GM19035 (cell line): ENCODE data around the gene CUEDC1.
"Not testable (repeated sequence)": the region's sequence is repeated elsewhere in the genome, so short reads cannot be mapped to it uniquely, and the experiment has no call there.

ENCODE experiments used
- ATAC-seq: cut with Tn5 transposase; IDR thresholded peaks from one replicate; pipeline ENCODE4 v1.9.1; 2021; ENCODE audit not compliant: unreplicated experiment

The CUEDC1 gene

DNA sequence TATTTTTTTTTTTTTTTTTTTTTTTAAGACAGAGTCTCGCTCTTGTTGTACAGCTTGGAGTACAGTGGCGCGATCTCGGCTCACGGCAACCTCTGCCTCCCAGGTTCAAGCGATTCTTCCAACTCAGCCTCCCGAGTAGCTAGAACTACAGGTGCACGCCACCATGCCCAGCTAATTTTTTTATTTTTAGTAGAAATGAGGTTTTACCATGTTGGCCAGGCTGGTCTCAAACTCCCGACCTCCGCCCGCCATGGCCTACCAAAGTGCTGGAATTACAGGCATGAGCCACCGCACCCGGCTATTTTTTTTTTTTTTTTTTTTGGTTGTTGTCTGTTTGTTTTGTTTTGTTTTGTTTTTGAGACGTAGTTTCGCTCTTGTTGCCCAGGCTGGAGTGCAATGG, 3.2 kb upstream of the CUEDC1 start:
- not testable (repeated sequence) for ATAC-seq

DNA sequence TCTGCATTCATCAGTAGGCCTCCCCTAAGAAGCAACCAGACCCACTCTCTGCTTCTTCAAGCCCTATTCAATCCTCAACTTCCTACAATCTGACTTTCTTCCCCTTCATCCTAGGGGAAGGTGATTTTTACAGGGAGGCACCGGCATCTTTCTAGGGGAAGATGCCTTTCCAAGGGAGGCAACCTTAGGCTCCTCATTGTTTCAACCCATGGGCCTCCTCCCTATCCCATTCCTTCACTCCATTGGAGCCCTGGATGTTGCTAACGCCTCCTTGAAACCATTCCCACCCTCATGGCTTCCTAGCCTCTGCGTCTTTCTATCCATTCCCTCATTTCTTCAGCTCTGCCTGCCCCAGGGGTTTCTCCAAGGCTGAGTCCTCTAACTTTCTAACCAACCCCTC, 2.7 kb upstream of the CUEDC1 start:
- ATAC-seq = no peak

DNA sequence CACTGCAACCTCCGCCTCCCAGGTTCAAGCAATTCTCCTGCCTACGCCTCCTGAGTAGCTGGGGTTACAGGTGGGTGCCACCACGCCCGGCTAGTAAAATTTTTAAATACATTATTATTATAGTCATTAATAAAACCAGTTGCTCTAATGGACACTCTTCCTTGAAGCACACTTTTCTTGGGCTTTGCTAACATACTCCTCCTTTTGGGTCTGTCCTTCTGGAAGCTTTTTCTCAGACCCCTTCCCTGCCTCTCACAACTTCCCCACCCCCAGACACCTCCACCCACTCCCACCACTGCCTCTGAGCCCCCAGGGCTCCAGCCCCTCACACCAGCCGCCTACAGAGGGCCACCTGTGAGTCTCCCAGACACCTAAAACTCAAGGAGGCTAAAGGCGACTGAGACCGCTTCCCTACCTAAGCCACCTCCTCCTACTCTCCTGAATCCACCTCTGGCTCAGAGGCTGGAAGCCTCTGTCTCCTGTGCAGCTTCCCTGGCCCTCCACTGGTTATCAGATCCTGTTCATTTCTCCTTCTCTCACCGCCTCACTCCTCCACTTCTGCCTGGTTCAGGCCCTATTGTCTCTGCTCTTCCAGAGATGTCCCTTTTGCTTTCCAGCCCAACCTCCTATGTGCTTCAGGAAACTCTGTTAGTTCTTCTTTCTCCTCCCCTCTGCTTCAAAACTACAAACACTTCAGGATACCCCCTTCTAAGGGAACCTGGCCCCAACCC, 2.1 kb upstream of the CUEDC1 start:
- ATAC-seq = no peak

DNA sequence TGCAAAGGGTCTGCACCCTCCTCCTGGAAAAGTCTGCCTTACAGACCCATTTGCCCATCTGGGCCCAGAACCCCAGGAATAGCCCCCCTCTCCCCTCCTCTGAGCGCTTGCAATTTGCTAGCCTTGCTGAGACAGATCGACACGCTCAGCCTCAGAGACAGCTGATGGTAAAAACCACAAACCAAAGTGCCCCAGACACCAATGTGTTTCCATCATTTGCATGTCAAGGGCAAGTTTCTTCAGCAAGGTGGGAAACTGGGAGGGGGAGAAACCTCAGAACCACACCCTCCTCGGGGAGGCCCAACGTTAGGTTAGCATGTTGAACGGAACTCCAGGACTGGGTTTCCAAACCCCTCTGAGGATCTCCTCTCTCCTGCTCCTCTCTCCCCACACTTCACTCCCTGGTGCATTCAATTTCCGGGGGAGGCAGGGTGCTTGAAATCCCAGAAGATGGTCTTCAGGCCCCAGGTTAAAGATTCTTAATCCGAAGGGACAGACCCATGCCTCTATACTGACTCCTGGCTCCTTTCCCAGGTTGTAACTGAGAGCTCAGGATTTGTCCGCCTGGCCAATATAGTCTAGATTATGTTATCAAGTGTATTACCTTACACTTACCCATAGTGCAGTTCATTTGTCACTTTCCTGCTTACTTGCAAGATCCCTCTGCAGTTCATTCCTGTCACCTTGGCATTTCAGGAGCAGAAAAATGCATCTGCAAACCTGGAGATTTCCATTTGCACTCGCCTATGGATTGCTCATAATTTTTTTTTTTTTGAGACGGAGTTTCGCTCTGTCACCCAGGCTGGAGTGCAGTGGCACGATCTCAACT, 1.3 kb upstream of the CUEDC1 start:
- peak; percentile 62 for ATAC-seq

DNA sequence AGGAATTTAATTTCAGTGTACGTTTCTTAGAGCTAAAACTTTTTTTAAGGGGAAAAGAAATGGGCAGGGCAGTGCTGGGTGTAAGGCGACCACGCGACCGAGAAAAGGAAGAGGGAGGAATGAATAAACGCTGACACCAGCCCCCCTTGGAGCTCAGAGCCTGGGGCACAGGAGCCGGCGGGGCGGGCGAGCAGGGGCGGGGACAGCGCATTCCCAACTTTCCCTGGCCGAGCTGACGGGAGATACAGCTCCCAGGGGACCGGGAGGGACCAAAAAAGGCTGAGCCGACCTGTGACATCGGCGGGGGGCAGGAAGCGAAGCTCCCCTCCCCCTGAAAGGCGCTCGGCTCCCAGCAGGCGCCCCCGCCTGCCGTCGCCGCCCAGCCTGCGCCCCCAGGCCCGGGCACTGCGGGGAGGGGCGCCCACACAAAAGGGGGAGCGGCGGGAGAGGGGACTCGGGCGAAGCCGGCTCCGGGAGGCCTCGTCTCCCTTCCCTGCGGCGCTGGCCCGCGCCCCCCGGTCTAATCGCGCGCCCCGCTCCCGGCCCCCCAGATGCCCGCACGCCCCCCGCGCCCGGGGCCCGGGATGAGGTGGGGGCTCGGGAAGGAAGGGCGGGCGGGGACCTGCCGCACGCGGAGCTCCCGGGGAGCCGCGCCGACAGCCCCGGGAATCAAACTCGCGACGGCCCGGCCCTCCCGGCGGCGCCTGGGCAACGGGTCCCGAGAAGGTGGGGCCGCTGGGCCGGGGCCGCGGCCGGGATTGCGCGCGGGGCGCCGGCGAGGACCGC, 622 bp downstream of the CUEDC1 start:
- ATAC-seq = no peak

DNA sequence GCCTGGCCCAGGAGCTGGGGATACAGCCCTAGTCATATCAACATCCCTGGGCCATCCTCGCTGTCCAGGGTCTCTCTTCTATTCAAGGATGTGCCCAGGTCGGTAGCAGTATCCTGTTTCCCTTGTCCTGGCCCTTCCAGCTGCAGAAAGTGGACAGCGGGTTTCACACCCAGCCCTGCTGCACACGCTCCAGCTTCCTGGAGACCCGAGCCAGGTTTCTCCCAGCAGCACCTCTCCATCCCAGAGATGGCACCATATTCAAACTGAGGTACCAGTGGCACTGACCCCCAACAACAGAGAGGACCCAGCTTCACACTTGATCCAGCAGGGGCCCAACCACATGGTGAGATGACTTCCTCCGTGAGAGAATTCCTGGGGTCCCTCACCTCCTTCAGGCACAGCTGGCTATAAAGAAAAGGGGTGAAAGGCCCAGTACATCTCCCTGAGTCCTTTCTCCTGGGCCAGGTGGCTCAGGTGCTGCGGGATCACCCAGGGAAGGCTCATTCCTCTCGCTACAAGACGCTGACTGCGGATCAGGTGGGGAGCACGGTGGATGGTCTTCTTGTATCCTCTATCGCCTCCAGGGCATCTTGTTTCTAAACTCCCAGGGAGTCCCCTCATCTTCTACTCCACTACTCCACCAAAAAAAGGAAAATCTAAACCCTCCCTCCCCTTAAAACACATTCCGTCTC, 1.4 kb downstream of the CUEDC1 start:
- ATAC-seq = no peak

DNA sequence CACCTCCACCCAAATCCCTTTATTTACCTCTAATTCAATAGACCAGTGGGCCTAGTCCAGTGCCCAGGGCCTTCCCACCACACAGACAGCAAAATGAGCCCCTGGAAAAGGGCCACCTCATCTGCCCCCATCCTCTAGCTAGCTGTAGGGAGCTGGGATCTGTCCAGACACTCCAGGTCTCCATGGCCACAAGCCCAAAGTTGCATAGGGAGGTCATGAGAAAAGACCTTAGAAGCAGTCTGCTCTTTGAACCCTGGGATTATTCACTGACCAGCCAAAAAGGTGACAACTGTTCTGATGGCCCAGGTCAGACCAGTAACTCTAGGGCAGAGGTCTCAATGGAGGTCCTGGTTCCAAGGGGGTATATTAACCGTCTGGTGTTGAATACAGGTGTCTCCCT, 2.0 kb downstream of the CUEDC1 start:
- no peak for ATAC-seq

DNA sequence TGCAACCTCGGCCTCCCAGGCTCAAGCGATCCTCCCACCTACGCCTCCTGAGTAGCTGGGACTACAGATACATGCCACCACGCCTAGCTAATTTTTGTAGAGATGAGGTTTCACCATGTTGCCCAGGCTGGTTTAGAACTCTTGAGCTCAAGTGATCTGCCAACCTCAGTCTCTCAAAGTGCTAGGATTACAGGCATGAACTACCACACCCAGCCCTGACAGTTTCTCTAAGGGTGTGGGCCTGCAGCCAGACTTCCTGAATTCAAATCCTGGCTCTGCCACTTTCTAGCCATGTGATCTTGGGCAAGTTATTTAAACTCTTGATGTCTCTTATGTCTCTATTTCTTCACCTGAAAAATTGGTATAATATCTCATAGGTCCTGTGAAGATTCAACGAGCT, 5.6 kb downstream of the CUEDC1 start:
- ATAC-seq = no peak

DNA sequence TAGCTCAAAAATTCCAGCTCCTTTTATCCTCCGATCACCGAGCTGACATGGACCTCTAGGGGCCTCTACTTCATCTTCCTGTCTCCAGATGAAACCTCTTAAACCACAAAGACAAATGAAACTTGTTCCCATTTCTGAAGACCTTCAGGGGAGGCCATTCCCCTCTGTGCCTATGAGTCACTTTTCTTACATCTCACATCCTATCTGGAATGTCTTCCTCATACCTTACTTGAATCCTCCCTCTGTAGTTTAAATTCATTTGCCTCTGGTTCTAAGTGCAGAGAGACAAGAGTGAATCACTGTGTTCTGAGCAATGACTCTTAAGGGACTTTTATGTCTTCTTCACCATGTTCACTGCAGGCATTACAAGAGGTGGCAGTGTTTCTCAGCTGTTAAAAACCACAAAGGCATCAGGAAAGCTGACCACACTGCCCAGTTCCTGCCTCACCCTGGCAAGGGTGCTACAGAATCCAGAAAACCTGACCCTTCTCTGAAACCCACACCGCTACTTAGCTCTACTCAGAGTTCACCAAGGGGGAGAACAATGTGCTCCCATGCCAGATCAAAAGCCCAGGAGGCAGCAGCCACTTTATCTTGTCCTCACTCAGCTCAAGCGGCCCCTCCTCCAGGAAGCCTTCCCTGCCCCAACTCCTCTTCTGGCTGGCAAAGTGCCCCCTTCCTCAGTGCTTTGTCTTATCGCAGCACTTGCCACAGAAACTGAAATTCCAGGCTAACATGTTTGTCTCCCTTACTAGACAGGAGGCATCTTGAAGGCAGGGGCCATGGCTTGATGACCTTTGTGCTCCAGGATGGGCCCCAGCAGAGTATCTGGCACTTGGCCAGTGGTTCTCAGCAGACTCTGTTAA, 6.4 kb downstream of the CUEDC1 start:
- ATAC-seq = no peak

DNA sequence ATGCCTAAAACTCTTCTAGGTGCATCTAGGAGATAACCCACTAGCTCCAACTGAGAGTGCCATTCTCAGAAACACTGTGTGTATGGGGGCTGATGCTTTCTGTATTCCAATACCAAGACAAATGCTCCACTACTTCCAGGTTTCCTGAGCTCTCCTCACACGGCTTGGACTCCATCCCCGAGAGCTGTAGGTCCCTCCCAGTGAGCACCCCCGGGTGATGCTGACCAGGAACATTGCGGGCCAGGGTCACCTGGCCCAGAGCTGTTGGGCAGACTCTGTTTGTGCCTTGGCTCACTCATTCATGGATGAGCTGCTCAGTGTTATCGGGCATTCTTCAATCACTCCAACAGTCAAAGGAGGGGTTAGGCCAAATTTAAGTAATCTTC, 7.0 kb downstream of the CUEDC1 start:
- ATAC-seq = no peak

DNA sequence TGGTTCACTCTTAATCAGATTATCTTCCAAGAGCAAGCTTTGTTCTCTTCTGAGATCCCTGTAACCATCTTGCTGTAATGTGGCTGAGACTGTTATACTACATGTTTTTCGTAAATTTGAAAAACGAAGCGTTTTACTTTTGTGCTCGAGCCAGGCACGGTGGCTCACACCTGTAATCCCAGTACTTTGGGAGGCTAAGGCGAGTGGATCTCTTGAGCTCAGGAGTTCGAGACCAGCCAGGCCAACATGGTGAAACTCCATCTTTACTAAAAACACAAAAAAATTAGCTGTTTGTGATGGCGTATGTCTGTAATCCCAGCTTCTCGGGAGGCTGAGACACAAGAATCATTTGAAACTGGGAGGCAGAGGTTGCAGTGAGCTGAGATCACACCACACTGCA, 7.8 kb downstream of the CUEDC1 start:
- ATAC-seq = no peak

DNA sequence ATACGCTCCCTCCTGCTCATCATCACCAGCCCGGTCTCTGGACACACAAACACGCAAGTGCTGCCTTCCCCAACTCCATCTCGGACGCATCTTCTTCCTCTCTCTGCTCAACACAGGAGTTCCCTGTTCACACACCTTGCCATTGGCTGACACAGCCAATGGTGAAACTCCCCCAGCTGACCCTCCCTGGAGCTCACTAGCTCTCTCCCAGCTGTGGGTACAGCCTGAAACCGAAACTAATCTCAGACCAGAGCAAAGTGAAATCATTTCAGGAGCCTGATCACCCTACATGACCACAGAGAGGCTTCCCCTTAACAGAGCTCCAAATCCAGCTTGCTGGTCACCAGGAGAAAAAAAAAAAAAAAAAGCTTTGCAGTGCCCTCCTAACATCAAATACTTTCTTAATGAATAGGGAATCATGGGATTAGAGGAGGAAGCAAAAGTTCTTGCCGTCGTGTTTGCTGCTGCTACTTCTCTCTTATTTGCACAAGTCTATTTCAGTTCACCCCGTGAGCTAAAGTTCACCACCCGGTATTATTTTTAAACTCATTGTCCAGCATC, 8.3 kb downstream of the CUEDC1 start:
- peak; percentile 82 for ATAC-seq

DNA sequence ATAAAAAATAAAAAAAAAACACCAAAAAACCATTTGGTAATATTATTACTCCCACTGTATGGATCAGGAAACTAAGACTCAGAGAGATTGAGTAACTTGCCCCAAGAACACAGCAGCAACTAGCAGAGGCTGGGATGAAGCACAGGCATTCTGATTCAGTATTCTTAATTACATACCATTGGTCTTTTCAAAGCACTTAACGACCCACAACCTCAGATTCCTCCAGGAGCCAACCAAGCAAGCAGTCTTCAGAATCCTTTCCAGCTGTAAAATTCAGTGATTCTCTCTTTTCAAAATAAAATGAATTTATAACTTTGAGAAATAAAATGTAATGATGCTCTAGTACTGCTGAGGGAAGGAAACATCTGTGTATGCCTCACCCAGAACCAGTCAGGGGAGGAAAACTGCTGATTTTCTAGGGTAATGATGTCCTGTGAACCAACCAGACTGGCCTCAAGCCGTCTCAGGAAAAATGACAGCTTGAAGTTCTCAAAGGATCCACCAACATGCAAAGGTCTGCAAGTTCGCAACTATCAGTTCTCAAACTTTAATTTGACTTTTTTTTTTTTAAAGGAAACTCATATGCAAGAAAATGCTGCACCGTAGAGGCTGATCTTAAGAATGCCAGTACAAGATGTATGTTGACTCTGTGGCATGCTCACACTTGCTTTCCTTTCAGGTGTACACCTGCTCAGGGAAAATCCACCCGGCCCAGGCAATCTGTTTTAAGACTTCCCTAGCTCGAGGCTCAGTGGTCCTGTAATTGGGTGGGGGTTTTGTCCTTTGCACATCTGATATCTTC, 9.0 kb downstream of the CUEDC1 start:
- ATAC-seq = peak; percentile 14

DNA sequence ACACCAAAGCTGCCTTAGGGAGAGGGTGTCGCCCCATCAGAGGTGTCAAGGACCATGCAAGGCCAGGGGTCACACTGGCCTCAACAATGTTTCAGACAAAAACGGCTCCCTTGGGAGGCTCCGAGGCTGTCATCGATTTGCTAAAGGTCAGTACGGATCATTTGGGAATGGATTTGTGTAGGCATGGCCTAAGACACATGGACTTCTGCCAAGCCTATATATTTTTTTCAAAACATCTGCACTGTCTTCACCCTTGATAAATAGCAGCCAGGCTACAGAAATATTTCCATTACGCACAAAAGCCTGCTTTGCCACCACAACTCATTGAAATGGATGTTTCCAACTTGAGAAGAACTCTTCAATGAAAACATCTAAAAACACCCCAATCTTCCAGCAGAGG, 10.3 kb downstream of the CUEDC1 start:
- ATAC-seq = no peak

DNA sequence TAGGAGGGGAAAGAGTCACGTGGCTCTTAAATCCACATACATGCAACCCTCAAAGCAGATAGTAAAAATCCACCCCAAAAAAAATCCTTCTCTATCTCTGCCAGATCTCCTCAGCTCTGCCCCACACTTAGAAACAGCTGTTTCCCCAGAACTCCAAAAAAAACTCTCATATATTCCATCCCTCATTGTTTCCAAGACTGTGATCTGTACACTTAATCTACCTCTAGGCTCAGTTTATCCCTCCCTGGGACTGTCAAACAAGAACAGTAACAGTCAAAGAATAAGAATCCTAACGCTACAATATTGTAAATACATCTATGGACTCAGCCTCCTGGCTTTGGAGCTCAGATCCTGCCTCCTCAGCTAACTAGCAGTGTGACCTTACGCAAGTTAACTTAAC, 11.6 kb downstream of the CUEDC1 start:
- ATAC-seq = no peak

DNA sequence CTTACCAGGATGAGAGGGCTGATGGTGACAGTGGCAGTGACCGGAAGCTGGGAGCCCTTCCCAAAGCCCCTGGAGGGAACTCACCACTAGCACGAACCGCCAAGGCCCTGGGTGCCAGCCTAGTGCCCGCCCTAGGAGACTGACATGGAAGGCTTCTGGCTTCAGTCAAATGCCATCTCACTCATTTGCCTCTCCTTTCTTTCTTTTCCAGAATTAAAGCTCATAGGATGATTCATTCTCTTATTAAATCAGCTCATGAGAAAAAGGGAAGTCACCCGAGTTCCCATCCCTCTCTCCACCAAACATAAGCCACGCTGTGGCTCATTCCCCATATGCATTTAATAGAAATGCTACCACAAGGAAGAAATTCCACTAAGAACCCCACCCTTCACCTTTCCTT, 12.1 kb downstream of the CUEDC1 start:
- no peak for ATAC-seq

DNA sequence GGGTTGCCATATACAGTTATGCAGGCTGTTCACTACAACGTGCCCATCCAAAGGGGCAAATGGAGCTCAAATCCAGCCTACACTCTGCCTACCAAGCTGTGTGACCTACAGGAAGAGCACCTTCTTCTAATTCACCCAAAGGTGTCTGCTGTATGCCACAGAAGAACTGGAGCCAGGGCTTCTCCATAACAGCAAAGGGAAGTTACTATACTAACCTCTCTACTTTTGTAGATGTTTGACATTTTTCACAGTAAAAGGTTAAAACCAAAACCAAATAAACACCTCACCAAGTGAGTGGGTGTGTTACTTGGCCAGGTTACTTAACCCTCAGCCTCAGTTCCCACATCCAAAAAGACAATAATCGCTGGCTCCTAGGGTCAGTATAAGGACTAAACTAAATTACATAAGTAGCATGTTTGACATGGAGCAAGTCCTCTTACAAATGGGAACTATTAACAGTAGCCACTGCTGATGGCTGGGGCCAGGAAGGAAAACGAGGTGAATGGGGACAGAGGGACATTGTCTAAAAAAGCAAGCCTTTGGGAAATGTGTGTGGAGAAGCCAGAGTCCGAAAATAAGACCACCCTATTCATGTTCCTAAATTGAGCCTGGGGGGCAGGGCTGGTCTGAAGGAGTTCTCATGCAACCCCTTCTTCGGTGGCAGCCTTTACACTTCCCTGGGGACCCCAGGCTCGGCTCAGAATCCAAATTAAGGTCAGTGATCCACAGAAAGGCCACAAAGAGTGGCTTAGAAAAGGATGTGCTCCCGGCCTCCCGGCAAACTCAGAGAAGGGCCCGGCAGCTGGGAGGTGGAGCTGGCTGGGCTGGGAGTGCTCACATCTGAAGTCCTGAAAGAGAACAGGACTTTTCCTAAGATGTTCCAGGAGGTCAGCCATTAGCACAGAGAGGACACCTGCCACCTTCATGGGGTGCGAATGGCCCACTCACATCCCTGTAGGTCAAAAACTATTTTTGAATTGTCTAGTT, 13.5 kb downstream of the CUEDC1 start:
- ATAC-seq = no peak
